Measurements from ENCODE around the gene VSTM1.
"Not testable (repeated sequence)": the region's sequence is repeated elsewhere in the genome, so short reads cannot be mapped to it uniquely, and the experiment has no call there.

VSTM1 gene

DNA sequence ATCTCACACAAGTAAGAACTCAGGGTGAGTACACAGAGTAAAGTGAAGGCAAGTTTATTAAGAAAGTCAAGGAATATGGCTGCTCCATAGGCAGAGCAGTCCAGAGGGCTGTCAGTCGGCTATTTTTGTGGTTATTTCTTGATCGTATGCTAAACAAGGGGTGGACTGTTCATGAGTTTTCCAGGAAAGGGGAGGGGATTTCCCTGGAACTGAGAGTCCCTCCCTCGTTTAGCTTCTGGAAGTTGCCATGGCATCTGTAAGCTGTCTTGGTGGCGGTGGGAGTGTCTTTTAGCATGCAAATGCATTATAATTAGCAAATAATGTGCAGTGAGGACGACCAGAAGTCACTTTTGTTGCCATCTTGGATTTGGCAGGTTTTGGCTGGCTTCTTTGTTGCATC is 5.8 kb upstream of the VSTM1 start:
- no peak for DNase-seq

DNA sequence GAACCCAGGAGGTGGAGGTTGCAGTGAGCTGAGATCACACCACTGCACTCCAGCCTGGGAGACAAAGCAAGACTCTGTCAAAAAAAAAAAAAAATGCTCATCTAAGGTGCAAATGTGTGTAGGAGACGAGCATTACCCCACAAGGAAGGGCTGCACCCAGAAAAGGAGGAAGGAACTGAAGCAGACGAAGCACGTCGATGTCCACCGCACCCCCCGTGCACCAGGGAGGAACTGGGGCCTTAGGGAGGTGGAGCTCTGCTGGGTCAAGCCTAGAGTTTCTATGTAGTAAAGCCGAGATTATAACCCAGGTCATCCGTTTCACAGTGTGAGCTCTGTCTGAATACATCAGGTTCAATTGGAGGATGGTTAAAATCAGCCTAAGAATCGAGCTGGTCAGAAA is 1.1 kb downstream of the VSTM1 start:
- DNase-seq: no peak

DNA sequence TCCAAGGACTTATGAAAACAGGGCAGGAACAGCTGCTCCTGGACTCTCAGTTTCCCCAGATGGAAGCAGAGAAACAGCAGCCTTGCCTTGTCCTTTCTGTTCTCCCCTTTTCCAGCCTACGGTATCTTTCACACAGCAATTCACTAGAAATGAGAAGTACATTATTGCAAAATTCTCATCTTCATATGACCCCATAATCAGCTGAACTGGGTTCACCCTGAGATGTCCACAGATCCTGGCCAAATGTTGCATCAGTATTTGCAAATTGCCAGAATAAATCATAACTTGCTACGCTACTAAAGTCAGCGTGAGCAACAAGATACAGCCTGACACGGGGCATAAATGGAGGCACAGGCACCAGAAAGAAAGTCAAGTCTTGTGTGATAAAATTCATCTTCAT is 16.1 kb downstream of the VSTM1 start:
- no peak for DNase-seq

DNA sequence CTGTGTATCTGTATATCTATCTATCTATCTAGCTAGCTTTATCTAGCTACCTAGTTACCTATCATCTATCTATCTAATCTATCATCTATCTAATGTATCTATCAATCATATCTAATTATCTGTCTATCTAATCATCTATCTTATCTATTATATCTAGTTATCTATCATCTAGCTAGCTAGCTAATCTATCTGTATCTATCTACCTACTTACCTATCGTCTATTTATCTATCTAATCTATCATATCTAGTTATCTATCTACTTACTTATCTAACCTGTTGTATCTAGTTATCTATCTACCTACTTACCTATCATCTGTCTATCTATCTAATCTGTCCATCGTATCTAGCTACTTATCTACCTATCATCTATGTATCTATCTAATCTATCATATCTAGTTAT is 17.9 kb downstream of the VSTM1 start:
- DNase-seq: no peak

DNA sequence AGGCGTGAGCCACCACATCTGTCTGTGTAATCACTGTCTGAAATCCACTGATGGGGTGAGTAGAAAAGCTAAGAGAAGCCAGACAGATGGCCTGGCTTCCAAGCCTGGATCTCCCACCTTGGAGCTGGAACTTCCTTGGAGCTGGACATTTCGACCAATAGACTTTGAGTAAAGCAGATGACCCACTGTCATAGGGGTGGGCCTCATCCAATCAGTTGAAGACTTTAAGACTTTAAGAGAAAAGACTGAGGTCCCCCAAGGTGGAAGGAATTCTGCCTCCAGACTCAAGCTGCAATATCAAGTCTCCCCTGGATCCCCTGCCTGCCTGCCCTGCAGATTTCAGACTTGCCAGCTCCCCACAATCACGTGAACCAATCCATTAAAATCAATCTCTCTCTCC is 20.7 kb downstream of the VSTM1 start:
- DNase-seq: no peak

DNA sequence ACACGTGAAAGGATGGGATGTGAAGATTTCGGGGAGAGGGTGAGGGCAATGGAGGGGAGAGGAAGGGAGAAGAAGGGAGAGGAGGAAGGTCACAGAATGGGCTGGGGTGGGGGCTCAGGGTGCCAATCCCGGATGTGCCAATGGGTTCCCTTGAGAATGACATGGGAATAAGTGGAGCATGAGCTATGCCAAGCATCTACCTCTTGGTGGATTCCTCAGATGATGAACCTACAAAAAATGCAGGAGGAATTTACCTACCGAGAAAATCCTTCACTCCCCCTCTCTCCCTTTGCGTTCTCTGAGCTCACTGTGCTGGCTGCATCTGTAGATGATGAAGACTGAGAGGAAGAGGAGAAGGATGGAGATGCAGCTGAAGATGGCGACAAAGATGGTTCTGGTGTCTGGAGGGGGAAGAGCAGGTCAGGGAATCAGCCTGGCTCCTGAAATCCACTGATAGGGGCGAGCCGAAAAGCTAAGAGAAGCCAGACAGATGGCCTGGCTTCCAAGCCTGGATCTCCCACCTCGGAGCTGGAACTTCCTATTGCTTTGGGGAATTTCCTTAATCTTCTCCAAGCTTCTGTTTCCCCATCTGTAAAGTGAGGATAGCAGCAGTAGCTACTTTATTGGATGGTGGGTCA is 21.6 kb downstream of the VSTM1 start:
- DNase-seq: no peak

DNA sequence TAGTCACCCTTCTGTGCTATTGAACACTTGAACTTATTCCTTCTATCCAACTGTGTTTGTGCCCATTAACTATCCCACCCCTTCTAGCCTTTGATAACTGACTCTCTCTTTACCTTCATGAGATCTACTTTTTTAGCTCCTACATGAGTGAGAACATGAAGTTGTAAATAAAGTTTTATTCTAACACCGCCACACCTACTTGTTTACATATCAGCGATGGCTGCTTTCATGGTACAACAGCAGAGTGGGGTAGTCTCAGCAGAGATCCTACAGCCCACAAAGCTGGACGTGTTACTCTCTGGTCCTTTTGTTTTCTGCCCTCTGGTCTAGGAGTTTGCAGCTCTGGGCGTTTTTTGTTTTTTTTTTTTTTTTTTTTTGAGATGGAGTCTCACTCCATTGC is 23.7 kb downstream of the VSTM1 start:
- DNase-seq: no peak

DNA sequence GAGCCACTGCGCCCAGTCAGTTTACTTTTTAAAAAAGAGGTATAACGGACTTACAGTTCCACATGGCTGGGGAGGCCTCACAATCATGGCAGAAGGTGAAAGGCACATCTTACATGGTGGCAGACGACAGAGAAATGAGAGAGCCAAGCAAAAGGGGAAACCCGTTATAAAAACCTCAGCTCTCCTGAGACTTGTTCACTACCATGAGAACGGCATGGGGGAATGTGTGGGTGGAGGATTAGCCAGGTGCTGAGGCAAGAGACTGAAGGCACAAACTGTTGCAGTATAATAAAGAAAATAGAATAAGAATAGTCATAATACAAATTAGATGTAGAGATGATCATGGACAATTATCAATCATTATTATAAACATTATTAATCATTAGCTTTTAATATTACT is 27.2 kb downstream of the VSTM1 start:
- DNase-seq: not testable (repeated sequence)

DNA sequence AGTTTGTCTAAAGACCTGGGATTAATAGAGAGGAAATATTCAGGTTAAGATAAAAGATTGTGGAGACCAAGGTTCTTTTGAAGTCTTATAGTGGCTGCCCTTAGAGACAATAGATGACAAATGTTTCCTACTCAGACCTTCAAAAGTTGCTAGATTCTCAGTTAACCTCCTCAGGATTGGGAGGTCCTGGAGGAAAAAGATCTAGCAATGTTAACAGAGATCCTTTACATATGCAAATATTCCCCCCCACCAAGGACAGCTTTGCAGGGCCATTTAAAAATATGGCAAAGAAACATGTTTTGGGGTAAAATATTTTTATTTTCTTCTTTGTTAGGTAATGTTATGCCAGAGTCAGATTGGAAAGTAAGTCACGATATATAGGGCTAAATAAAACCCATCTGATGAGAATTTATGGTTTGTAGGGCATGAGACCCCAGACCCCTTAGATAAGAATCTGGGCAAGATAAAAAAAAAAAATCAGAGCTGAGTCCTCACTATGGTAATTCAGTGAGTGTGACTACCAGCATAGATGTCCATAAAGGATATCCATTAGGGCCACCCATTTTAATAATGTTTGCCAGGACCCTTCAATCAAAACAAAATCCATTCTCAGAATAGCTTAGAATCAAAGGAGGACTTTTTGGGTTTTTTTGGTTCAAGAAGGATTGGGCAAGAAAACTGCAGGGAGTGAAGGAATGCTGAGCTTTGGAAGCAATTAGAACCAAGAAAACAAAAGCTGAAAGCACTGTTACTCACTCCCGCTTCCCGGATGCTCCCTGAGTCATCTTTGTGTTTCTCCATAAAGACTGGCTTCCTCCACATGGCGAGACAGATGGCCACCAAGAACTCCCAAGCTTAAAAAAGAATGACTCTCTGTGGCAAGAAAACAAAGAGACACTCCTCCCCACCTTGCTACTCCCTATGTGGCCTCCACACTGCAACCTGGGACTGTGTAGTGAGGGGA is 28.2 kb downstream of the VSTM1 start:
- no peak for DNase-seq

DNA sequence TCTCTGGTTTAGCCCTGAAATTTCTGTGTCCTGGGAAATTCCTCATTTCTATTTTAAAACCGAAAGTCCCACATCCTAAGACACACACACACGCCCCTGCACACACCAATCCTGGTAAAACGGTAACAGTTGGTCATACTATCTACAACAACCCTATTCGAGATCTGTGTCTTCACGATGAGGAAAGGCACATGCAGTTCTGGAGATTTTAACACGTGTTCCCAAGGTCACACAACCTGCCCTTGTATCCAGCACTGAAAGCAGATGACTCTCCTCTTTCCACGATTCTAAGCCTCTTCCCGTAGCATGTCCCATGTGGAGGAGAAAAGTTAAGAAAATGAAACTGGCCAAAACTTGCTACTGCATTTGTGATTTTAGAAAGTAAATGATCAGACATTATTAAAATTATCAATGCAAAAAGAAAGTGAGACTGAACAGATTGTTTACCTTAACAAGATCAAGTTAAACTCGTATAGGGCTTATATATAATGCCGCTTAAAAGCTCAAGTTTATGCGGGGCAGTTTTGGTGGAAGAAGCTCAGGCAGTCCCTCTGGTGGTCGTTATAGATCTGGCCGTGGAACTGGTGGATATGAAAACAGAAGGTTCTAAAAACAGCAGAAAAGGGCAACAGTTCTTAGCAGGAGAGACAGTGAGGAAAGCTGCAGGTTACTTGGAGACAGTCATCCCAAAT is 32.7 kb downstream of the VSTM1 start:
- DNase-seq: no peak

DNA sequence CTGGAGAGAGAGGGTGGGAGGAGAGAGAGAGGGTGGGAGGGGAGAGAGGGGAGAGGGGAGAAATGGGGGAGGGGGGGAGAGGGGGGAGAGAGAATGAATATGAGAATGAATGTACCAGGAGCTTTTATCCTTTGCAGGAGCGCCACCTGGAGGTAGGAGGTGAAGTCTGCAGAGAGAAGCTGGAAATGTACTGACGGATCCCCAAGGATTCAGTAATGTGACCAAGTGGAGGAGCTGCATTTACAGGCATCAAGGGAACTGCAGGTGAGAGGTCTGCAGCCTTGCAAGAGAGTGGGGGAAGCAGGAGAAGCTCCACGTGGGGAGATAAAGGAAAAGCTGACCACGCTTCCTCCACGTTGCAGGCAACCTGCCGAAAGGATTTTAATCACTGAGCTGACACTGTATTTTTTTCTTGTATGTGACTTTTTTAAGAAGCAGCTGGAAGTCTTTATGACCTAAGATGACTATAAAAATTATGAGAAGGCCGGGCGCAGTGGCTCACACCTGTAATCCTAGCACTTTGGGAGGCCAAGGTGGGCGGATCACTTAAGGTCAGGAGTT is 33.7 kb downstream of the VSTM1 start:
- peak; percentile 26 for DNase-seq

DNA sequence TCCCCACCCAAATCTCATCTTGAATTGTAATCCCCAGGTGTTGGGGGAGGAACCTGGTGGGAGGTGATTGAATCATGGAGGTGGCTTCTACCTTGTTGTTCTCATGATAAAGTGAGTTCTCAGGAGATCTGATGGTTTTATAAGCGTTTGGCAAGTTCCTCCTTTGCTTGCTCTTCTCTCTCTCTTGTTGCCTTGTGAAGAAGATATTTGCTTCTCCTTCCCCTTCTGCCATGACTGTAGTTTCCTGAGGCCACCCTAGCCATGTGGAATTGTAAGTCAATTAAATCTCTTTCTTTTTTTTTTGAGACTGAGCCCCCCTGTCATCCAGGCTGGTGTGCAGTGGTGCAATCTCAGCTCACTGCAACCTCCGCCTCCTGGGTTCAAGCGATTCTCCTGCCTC is 34.4 kb downstream of the VSTM1 start:
- DNase-seq: no peak

DNA sequence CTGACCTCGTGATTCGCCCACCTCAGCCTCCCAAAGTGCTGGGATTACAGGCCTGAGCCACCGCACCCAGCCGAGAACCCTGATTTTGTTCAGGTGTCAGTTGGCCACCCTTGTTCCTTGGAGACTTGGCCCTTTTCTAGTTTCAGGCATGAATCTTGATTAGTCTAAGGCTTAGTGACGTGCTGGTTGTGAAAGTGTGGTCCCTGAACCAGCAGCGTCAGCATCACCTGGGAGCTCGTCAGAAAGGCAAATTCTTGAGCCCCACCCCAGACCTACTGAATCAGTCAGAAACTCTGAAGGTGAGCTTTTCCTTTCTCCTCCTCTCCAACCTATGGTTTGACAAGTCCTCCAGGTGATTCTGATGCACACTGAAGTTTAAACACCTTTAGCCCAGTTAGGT is 37.0 kb downstream of the VSTM1 start:
- DNase-seq: no peak

DNA sequence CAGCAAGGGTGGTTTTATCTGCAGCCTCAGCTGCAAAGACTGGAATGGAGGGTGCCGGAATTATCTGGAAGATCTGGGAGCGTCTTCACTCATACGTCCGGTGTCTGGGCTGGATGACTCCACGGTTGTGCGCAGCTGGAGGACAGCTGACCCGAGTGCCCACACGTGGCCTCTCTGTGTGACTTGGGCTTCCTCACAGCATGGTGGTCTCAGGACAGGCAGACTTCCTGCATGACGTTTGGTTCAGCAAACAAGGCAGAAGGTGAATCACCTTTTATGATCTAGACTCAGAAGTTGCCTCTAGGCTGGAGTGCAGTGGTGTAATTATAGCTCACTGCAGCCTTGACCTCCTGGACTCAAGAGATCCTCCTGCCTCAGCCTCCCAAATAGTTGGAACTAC is 39.0 kb downstream of the VSTM1 start:
- DNase-seq: no peak

DNA sequence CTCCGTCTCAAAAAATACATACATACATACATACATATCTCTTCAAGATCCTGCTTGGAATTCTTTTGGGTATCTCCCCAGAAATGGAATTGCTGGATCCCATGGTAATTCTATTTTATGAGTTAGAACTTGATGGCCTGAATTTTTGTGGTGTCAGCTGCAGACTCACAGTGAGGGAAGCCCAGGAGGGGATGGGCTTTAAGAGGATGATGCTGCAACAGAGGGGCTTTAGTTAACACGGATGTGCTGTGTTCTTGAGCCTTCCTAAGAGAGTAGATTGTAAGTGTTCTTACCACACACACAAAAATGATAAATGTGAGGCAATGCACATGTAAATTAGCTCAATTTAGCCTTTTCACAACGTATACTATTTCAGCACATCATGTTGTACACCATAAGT is 40.5 kb downstream of the VSTM1 start:
- DNase-seq: no peak

DNA sequence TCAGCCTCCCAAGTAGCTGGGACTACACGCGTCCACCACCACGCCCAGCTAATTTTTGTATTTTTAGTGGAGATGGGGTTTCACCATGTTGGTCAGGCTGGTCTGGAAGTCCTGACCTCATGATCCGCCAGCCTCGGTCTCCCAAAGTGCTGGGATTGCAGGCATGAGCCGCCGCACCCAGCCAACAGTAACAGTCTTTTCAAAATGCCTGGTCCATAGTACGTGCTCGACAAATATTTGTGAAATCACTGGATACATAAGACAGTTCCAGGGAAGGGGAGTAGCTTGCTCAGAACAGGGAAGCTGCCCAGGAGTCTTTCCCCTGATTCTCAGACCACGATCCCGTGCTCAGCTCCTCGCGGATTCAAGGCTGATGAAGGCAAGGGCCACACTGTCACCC is 41.8 kb downstream of the VSTM1 start:
- DNase-seq: no peak

DNA sequence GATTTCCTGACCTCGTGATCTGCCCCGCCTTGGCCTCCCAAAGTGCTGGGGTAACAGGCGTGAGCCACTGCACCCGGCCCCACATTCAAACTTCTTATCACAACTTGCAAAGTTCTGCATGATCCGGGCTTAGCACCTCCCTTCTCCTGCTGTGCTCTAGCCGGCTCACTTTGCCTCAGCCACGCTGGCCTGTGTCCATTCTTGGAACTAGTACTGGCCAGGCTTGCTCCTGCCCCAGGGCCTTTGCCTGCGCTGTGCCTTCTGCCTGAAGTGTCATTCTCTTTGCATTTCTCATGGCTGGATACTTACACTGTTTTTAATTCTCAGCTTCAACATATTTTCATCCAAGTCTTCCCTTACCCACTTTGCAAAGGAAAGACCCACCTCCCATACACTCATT is 42.3 kb downstream of the VSTM1 start:
- DNase-seq: no peak

DNA sequence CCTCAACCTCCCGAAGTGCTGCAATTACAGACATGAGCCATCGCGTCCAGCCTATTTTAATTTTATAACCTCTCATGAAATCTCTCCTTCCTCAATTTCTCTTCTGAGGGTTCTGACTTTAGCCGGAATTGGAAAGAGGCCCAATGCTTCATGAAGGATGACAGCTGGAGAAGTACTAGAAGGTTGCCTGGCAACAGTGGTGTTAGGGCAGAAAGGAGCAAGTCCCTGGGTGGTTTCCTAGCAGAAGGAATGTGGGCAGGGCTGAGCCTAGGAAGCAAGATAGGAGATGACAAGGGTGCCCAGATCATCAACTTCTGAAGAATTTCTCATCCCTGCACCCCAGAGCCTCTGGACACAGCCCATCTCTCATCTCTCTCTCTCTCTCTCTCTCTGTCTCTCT is 46.4 kb downstream of the VSTM1 start:
- DNase-seq: no peak

DNA sequence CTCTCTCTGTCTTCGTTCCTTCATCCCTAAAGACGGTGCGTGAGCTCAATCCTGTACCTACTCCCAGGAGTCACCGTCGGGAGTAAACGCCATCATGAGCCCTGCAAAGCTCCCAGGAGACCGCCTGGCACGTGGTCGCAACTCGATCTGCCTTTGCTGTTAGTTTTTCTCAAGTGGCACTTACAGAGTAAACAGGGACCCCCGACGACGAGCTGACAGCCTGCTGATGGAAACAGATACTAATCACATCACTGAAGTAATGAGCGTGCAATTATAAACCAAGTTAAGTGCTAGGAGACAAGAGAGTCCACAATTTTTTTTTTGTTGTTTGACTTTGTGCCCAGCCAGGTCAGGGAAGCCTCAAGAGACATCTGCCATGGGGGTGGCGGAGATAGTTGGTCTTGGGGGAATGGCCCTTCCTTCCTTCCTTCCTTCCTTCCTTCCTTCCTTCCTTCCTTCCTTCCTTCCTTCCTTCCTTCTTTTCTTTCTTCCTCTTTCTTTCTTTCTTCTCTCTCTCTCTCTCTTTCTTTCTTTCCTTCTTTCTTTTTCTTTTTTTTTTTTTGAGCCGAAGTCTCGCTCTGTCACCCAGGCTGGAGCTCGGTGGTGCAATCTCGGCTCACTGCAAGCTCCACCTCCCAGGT is 48.7 kb downstream of the VSTM1 start:
- peak; percentile 25 for DNase-seq

DNA sequence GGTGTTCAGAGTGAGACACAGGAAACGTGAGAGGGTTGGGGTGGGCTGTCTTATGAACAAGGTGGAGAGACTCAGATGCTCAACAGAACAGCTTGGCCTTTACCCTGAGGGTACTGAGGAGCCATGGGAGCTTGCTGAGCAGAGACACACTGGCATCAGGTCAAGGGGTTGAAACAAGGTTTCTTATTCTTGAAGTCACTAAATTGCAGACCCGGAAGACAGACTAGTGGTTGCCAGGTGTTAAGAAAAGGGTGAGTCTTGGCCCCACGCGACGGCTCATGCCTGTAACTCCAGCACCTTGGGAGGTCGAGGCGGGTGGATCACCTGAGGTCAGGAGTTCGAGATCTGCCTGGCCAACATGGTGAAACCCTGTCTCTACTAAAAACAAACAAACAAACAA is 49.8 kb downstream of the VSTM1 start:
- DNase-seq: no peak

DNA sequence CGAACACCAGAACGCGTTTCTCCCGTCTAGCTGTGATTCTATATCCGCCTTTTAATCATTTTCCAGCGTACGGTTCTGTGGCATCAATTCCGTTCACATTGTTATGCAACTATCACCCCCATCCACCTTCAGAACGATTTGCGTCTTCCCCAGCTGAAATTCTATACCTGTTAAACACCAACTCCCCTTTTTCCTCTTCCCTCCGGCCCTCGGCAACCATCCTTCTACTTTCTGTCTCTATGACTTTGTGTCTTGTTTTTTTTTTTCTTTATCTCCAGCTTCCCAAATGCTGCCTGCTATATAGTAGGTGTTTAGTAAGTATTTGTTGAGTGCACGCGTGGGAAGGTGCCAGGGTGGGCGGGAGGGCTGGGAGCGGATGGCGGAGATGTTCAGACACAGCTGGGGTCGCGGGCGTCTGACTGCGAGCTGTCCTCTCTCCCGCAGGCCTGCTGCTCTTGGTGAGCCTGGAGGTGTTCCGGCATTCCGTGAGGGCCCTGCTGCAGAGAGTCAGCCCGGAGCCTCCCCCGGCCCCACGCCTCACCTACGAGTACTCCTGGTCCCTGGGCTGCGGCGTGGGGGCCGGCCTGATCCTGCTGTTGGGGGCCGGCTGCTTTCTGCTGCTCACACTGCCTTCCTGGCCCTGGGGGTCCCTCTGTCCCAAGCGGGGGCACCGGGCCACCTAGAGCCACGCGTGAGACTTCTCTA is 52.0 kb downstream of the VSTM1 start:
- no peak for DNase-seq

DNA sequence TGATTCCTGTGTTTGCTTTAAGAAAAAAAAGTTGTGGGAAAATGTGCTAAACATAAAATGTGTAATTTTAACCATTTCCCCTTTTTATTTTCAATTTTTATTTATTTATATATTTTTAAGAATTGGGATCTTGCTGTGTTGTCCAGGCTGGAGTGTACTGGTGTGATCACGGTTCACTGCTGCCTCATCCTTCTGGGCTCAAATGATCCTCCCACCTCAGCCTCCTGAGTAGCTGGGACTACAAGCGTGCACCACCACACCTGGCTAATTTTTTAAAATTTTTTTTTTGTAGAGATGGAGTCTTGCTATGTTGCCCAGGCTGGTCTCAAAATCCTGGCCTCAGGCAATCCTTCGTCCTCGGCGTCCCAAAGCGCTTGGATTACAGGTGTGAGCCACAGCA is 53.2 kb downstream of the VSTM1 start:
- DNase-seq: no peak

All from NCI-H146 (cell line).